GM04503 (cell line): ENCODE data around the gene LRP10.

ENCODE experiments used
- DNase-seq: peaks from one replicate; pipeline ENCODE4 v3.0.0-alpha.2; 2012; ENCODE audit warnings: low read depth

Gene LRP10

DNA sequence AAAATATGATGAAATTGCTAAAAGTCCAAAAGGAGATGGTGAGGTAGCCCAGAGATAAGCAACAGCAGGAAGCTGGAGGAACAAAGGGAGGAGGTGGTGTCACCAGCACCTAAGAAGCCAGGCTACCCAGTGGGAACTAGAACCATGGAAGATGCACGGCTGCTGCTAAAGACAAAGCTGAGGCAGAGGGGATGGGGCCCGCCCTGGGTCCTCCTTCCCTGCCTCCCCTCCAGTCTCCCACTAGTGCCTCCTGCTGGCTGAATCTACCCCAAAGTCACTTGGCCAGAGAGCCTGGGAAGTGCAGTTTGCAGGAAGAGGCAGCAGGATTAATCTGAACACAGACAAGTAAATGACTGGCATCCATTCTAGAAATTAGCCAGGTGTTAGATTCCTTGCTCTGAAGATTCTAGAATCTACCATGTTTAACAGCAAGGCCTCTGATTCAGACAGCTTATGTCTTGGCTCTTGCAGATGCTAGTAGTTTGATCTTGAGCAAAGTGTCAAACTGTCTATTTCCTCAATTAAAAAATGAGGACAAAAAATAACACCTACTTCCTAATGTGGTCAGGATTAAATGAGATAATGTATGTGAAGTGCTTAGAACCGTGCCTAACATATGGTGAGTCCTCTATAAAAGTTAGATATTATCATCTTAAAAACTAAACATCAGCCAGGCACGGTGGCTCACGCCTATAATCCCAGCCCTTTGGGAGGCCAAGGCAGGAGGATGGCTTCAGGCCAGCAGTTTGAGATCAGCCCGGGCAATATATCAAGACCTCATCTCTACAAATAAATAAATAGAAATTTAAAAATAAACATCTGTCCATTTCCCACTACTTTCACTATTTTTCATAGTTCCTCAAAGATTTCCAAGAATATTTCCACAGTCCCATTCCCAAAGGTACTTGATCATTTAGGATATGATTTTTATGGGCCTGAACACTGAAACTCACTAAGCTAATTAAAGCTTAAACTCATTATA lies 5.8 kb upstream of the LRP10 start:
- no peak for DNase-seq

DNA sequence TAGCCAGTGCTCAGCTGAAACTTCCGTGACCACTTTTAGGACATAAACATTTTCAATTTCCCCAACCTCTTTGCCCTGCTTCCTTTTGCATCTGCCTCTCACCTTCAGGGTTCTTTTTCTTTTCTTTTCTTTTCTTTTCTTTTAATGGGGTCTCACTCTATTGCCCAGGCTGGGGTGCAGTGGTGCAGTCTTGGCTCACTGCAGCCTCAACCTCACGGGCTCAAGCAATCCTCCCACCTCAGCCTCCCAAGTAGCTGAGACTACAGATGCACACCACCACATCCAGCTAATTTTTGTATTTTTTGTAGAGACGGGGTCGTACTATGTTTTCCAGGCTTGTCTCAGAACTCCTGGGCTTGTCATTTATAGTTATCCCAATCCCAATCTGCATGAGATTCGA lies 4.7 kb upstream of the LRP10 start:
- no peak for DNase-seq

DNA sequence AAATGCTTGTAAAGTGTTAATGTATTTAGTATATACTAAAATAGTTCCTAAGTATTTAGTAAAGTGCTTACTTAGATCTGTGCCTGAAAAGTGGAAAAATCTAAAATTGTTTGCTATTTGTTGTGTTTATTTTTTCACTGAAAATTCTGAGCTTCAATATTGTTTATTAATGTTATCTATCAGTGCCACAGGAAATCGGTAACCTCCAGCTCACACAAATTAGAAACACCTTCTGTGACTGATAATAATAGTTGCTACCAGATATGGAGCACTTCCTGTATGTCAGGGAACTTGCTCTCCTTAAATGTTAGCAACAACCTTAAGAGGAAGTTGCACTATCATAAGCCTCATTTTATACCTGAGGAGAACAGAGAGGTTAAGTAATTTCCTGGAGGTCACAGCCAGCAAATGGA lies 723 bp upstream of the LRP10 start:
- no peak for DNase-seq

DNA sequence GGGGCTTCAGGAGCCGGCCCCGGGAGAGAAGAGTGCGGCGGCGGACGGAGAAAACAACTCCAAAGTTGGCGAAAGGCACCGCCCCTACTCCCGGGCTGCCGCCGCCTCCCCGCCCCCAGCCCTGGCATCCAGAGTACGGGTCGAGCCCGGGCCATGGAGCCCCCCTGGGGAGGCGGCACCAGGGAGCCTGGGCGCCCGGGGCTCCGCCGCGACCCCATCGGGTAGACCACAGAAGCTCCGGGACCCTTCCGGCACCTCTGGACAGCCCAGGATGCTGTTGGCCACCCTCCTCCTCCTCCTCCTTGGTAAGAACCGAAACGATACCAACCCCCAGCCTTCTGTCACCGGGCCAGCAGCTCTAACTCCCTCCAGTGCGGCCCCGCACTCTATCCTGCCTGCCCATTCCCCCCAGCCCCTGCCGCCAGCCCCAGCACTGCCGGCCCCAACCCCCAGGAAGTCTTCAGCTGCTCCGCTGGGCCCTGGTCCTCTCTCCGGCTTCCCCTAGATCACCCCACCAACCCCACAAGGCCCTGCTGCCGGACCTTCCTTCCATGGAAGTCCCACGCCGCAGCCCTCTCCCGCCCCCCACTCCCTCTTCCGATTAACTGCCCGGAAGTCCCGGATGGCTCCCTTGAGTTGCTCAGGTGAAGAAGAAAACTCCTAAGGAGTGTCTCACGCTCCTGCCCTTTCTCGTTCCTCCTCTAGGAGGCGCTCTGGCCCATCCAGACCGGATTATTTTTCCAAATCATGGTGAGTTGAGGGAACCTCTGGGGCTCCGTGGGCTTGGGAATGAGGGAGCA lies 693 bp downstream of the LRP10 start:
- peak; percentile 59 for DNase-seq

DNA sequence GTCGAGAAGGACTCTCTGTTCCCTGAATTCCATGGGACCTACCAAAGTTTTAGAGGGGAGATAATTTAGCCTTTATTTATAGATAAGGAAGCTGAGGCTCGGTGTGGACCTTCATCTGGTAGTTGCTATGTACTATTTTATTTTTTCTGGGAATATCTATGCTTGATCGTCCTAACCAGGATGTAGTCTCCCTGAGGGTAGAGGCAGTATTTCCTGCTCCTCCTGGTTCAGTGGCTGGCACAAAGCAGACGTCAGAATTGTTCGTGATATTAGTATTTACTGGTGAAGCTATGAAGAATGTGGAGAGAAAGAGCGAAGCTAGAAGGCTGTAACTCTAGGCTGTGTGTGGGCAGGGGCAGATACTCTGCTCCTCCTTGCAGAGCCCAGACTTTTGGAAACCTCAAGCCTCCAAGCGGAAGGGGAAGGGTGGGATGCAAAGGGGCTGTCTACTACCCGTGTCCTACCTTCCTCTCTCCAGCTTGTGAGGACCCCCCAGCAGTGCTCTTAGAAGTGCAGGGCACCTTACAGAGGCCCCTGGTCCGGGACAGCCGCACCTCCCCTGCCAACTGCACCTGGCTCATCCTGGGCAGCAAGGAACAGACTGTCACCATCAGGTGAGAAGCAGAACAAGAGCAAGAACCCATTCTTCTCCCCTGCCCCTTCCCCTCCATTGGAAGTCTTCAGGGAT lies 1.4 kb downstream of the LRP10 start:
- no peak for DNase-seq

DNA sequence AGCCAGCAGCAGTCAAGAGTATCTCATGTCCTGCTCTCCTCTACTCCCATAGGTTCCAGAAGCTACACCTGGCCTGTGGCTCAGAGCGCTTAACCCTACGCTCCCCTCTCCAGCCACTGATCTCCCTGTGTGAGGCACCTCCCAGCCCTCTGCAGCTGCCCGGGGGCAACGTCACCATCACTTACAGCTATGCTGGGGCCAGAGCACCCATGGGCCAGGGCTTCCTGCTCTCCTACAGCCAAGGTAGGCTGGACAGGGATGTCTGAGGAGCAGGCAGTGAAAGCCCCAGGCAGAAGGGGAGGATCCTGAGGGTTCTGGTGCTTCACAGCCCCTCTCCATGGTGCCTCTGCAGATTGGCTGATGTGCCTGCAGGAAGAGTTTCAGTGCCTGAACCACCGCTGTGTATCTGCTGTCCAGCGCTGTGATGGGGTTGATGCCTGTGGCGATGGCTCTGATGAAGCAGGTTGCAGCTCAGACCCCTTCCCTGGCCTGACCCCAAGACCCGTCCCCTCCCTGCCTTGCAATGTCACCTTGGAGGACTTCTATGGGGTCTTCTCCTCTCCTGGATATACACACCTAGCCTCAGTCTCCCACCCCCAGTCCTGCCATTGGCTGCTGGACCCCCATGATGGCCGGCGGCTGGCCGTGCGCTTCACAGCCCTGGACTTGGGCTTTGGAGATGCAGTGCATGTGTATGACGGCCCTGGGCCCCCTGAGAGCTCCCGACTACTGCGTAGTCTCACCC lies 3.6 kb downstream of the LRP10 start:
- no peak for DNase-seq

DNA sequence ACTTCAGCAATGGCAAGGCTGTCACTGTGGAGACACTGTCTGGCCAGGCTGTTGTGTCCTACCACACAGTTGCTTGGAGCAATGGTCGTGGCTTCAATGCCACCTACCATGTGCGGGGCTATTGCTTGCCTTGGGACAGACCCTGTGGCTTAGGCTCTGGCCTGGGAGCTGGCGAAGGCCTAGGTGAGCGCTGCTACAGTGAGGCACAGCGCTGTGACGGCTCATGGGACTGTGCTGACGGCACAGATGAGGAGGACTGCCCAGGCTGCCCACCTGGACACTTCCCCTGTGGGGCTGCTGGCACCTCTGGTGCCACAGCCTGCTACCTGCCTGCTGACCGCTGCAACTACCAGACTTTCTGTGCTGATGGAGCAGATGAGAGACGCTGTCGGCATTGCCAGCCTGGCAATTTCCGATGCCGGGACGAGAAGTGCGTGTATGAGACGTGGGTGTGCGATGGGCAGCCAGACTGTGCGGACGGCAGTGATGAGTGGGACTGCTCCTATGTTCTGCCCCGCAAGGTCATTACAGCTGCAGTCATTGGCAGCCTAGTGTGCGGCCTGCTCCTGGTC lies 4.3 kb downstream of the LRP10 start:
- DNase-seq, result no peak

DNA sequence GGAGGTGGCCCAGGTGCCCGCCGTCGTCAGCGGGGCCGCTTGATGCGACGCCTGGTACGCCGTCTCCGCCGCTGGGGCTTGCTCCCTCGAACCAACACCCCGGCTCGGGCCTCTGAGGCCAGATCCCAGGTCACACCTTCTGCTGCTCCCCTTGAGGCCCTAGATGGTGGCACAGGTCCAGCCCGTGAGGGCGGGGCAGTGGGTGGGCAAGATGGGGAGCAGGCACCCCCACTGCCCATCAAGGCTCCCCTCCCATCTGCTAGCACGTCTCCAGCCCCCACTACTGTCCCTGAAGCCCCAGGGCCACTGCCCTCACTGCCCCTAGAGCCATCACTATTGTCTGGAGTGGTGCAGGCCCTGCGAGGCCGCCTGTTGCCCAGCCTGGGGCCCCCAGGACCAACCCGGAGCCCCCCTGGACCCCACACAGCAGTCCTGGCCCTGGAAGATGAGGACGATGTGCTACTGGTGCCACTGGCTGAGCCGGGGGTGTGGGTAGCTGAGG lies 5.5 kb downstream of the LRP10 start:
- no peak for DNase-seq

DNA sequence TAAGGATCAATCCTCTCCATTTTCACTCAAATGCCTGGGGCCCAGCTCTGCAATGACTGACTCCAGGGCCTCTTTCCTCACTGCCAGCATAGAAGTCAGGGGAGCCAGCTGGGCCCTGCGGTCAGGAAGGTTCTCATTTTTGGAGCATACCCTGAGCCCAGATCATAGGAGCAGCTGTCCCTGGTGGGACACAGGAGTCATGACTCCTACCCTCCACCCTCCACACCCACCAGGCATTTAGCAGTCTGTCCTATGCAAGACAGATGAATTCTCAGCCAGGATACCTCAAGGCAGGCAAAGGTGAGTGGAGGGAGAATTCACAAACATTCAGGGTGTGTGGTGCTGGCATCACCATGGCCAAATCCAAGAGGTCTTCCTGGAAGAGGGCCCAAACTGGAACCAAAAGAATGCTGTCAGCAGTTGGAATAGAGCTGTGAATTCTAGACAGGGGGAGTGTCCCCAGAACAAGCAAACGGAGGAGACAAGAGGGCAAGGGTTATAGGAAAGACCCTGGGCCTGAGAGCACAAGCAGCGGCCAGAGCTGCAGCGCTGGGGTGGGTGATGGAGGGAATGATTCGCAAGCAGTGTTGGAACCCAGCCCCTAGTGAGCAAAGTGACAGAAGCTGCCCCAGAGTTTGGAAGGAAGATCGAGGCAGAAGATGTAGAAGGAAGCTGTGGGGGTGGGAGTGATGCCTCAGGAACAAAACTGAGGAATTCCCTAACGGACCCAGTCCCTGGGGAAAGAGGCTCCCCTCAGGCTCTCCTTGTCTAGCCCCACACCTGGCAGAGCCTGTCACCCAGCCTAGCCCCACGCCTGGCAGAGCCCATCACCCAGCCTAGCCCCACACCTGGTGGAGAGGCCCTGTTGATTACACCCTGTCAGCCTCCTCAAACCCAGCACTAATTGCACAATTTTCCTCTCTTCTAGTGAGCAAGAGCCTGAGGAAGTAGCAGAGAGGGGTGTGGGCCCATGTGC lies 7.0 kb downstream of the LRP10 start:
- no peak for DNase-seq

DNA sequence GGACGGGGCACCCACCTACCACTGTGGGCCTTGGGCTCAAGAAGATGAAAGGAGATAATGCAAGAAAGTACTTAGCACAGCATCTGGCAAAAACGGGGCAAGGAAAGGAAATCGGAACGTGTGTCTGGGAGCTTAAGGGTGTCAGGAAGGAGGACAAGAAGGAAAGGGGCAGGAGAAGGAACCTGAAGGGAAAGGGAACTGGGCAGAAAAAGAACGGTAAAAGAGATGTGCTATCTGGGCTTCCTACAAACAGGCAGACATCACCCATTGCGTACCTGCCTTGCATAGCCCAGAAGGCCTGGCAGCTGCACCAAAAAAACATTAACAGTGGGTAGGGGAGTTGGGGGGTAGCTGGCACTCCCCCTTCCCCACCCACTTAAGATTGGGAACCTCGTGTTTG lies 10.5 kb downstream of the LRP10 start:
- DNase-seq, result no peak

DNA sequence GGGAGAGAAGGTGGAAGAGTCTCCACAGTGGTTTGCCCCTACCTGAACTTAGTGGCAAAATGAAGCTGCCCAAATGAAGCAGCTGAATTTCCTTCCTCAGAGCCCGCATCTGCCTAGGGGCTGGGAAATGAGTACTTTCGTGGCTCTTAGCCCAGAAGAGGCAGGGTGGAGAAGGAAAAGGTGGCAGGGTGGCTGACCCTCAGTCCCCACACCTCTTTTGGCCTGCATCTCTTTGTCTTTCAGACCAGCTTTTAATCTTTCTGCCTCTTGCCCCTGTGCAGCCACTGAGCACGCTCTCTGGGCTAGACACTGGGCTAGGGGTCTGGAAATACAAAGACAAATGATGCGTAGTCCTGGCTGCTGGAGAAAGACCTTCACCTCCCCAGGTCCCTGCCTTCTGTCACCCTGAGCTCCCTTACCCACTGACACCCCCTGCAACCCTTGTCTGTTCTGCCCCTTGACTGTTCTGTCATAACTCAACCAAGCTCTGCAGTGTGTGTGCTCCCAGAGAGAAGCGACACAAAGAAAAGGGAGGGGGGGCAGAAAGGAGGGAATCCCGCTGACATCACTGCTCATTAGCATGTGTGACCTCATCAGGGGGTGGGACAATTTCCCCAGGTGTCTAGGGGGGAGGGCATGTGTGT lies 11.1 kb downstream of the LRP10 start:
- DNase-seq, result no peak

DNA sequence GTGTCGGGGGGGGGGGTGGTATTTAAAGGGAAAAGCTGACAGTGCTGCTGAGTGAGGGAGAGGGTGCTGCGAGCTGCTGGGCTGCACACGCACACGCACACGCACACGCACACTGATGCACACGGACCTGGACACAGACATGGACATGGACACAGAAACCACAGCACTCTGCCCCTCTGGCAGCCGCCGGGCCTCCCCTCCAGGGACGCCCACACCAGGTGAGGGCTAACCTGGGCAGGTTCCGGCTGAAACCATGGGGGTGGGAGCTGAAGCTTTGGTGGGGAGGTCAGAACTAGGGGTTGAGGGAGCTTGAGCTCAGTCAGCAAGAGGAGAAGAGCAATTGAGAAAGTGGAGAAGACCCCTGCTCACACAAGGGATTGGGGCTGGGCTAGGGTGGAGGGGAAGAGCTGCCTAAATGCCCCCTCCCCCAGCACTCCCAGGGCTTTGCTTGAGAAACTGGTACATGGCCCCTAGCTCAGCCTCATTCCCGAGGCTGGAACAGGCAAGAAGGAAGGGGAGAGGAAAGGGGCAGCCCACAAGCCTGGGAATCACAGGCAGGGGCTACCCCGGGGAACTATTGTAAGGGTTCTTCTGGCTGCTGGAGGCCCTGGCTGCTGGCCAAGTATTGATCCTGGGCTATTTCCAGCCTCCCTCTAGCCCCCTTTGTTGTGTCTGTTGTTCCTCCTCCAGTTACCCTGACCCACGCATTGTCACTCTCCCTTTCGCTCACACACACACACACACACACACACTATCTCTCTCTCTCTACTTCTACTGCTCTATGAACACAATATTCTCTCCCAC lies 11.8 kb downstream of the LRP10 start, which contains the start of gene REM2:
TSS of gene REM2 (plus strand) at position 50 of the 804 bp plus-strand sequence. CDS start at position 116, 66 bp downstream.
- no peak for DNase-seq

DNA sequence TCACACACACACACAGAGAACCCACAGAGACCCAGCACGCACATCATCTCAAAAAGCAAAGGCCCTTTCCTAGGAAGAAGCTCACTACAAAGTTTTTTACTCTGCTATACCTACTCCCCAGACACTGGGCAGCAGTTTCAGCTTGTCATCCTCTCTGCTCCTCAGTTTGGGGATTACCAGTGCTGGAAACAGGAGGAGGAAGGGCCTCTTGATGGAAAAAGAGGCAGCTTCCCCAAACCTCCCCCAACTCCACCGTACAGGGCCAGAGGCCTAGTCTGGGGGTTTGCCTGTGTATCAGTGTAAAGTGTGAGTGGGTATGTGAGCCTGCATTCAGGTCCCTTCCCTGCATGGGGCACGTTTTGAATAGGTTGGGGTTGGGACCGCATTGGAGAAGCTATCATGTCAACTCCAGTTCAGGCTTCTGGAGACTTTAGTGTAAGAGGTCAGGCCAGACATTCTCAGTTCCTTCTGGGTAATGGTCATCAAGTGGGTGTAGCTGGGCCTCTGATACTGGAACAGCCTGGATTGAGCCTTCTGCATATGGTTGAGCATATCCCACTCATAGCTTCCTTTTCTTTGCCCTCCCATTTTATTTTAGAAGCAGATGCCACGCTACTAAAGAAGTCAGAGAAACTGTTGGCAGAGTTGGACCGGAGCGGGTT lies 12.7 kb downstream of the LRP10 start:
- DNase-seq, result no peak

DNA sequence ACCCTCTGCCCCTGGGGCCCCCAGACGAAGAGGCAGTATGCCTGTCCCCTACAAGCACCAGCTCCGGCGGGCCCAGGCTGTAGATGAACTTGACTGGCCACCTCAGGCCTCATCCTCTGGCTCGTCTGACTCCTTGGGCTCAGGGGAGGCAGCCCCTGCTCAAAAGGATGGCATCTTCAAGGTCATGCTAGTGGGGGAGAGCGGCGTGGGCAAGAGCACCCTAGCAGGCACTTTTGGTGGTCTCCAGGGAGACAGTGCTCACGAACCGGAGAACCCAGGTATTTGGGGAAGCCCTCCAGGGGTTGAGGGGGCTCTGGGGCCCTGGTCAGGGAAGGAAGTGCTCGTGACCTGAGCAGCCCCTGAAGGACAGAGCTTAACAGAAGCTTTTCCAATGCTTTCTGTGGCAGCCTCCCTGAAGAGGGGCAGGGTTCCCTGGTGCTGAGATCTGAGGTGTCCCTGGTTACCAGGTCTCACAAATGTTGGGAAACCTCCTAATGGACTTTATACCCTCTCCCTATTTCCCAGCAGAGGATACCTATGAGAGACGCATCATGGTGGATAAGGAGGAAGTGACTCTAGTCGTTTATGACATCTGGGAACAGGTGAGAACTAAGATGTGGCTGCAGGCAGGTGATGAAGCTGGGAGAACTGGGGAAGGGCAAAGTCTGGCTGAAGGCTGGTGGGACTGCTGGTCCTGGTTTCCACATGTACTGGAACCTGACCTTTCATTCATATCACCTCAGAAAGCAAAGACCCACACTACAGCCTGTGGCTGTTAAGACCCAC lies 13.4 kb downstream of the LRP10 start:
- DNase-seq, result no peak

DNA sequence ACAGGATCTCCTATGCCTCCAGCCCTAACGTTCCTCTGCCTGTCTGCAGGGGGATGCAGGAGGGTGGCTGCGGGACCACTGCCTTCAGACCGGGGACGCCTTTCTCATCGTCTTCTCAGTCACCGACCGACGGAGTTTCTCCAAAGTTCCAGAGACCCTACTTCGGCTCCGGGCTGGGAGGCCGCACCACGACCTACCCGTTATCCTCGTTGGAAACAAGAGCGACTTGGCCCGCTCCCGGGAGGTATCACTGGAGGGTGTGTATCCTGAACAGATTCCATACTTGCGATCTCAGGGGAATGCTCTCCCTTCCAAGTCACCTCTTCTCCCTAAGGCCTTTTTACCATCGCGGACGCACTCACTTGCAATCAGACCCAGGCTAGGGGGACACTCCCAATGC lies 14.4 kb downstream of the LRP10 start:
- DNase-seq, result no peak

DNA sequence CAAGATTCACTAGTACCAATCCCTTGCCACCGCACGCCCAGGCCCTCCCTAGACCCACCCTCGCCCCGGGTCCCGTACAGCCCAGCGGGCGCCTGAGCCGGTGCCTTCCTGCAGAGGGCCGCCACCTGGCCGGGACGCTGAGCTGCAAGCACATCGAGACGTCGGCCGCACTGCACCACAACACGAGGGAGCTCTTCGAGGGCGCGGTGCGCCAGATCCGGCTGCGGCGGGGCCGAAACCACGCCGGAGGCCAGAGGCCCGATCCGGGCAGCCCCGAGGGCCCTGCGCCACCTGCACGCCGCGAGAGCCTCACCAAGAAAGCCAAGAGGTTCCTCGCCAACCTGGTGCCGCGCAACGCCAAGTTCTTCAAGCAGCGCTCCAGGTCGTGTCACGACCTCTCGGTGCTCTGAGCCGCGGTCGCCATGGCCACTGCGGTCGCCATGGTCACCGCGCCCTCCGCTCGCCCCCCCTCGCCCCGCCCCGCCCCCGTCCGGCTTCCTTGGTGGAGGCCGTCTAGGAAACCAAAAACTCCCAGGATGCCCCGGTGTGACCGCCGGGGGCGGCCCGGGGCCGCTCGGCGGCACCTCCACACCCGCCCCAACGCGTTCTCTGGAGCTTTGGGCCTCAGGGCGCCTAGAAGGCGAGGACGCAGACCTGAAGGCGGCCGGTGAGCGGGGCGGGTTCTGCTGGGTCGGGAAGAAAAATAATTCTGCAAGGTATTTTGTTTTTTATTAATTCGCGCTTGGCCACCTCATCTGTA lies 15.1 kb downstream of the LRP10 start:
- no peak for DNase-seq
